ENCODE results near the gene MCTP1. TPM values are rescaled to one million over a fixed set of nuclear protein-coding genes. Genes with fewer than 3 reads are reported as not detected.

Gene MCTP1
- total and polyA plus RNA-seq, 2 experiments from 2014 or later: 0.23 TPM; not detected in 1

DNA sequence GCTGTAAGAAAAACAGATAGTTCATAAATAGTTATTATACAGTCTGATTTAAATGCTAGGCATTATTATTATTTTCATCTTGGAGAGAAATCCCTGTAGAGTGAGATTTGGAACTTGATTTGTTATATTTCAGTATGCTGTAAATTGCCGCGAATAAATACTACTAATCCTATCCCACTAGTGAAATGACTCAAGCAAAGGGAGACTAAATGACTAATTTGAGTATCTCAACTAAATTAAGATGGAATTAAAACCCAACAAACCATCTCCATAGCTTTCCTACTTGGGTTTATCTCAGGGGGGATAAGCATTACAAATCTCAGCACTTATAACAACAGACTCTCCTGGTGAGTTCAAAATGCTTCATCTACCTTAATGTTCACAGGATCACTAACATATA lies 206.0 kb downstream of the MCTP1 start:
- H3K79me2 ChIP-seq (ENCODE audit: insufficient read depth): no peaks in the 10 kb centered on the region
- no peak overlapping the region for H3K9ac ChIP-seq
- 93 to 96% methylated on average over 2 of the region's 2 CpGs for WGBS, 2 experiments (ENCODE audit: low coverage in 1 of 2, low lambda C conversion rate in 2 of 2, missing lambda C conversion rate in 2 of 2)
- H3K9me3 ChIP-seq (ENCODE audit: low read depth): no peaks in the 10 kb centered on the region
- no peak overlapping the region for H2AFZ ChIP-seq
- DNase-seq: no peak
- in situ Hi-C loops (cut with MboI): no loop called here
- H4K20me1 ChIP-seq (ENCODE audit: insufficient read depth): no peaks in the 10 kb centered on the region
- H3F3A ChIP-seq (ENCODE audit: insufficient read depth): no peaks in the 10 kb centered on the region
- H3K4me3 ChIP-seq: no peak overlapping the region
- H3K9me2 ChIP-seq (ENCODE audit: insufficient read depth): 0 out of 2 replicates have a peak, but pooled peaks cover 3% of the 10 kb centered on the region
- H3K27ac ChIP-seq: no peak overlapping the region
- no peaks in the 10 kb centered on the region for H3K36me3 ChIP-seq (ENCODE audit: low read depth)
- H3K4me2 ChIP-seq (ENCODE audit: unreplicated experiment): no peak overlapping the region
- no peak for TF ChIP-seq EZH2 (IDR thresholded peaks at IDR 0.05; ENCODE audit: insufficient read depth, poor library complexity, severe bottlenecking)
- TF ChIP-seq EZH2phosphoT487 (IDR thresholded peaks at IDR 0.05; ENCODE audit: insufficient read depth, low read depth): no peak
- no peaks in the 10 kb centered on the region for H3K27me3 ChIP-seq (replicated peaks; ENCODE audit: insufficient read depth)
- H3K4me1 ChIP-seq (ENCODE audit: insufficient read depth): peaks cover 12% of the 10 kb centered on the region; the same call in 1 of the 2 replicates

DNA sequence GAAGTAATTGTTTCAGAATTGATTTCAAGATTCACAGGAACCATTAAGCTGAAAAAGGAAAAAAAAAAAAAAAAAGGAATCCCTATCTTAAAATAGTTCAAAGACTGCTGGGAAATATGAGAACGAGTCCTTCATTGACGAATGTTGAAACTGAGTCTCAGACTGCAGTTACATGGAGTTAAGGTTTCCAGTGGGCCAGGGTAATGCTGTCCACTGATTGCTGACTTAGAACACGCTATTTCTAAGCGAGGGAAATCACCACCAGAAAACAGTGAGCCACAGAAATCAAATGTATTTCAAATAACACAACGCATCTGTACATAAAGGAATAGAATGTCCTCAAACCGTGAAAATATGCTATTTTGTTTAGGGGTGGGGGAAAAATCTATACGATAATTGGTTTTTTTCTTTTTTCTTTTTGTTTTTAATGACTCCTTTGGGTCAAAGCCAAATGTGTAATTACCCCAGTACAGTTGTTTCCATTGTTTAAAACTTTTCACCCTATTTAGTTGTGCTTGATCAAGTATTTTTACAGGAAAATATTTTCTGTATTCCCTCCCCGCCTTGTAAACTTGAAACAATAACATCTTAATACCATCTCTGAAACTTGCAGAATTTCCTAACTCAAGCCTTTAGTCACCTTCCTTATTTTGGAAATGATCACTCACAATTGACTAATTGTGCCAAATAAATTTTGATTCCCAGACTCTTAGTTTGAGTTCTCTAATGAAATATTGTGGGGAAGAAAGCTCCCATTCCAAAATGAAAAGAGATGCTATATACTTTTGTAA lies 208.3 kb downstream of the MCTP1 start:
- H3F3A ChIP-seq (ENCODE audit: insufficient read depth): no peaks in the 10 kb centered on the region
- no peaks in the 10 kb centered on the region for H3K36me3 ChIP-seq (ENCODE audit: low read depth)
- H3K9ac ChIP-seq: no peak overlapping the region
- WGBS, 2 experiments (ENCODE audit: low coverage in 1 of 2, low lambda C conversion rate in 2 of 2, missing lambda C conversion rate in 2 of 2): 67% methylated on average over 8 of the region's 8 CpGs
- no peak for DNase-seq
- no peaks in the 10 kb centered on the region for H3K79me2 ChIP-seq (ENCODE audit: insufficient read depth)
- H3K4me3 ChIP-seq: no peak overlapping the region
- no peak for TF ChIP-seq EZH2phosphoT487 (IDR thresholded peaks at IDR 0.05; ENCODE audit: insufficient read depth, low read depth)
- TF ChIP-seq EZH2 (IDR thresholded peaks at IDR 0.05; ENCODE audit: insufficient read depth, poor library complexity, severe bottlenecking): no peak
- in situ Hi-C loops (cut with MboI): no loop called here
- no peak overlapping the region for H3K4me2 ChIP-seq (ENCODE audit: unreplicated experiment)
- no peaks in the 10 kb centered on the region for H3K9me2 ChIP-seq (ENCODE audit: insufficient read depth)
- H2AFZ ChIP-seq: no peak overlapping the region
- no peaks in the 10 kb centered on the region for H3K27me3 ChIP-seq (replicated peaks; ENCODE audit: insufficient read depth)
- no peak overlapping the region for H3K27ac ChIP-seq
- no peaks in the 10 kb centered on the region for H3K9me3 ChIP-seq (ENCODE audit: low read depth)
- no peaks in the 10 kb centered on the region for H4K20me1 ChIP-seq (ENCODE audit: insufficient read depth)
- H3K4me1 ChIP-seq (ENCODE audit: insufficient read depth): peaks cover 5% of the 10 kb centered on the region; the same call in 1 of the 2 replicates

DNA sequence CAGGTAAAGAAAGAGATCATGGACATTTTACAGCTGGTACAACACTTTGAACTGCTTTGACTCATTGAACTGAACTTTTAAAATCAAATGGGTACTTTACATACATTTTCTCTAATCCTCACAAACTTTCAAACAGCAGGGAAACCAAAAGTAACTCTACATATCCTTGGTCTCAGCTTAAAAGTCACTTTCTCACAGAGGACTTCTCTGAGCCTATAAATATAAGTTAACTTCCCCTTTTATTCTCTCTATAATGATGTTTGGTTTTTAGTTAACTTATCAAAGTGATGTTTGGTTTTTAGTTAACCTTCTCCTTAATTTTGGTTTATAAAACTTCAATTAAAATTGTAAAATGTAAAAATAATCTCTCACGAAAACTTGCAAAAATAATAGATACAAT lies 209.8 kb downstream of the MCTP1 start:
- Histone ChIP-seq H3K9me3 (ENCODE audit: low read depth) (no peaks in the 10 kb centered on the region), H3K4me3 (no peak overlapping the region), H3K36me3 (ENCODE audit: low read depth) (no peaks in the 10 kb centered on the region), H3K4me2 (ENCODE audit: unreplicated experiment) (no peak overlapping the region), H3K4me1 (ENCODE audit: insufficient read depth) (no peaks in the 10 kb centered on the region), H3K27me3 (replicated peaks; ENCODE audit: insufficient read depth) (no peaks in the 10 kb centered on the region), H3K9me2 (ENCODE audit: insufficient read depth) (no peaks in the 10 kb centered on the region), H2AFZ (no peak overlapping the region), H3F3A (ENCODE audit: insufficient read depth) (no peaks in the 10 kb centered on the region), H3K27ac (no peak overlapping the region), H3K9ac (no peak overlapping the region), H3K79me2 (ENCODE audit: insufficient read depth) (no peaks in the 10 kb centered on the region), H4K20me1 (ENCODE audit: insufficient read depth) (no peaks in the 10 kb centered on the region)
- 67 to 84% methylated on average over 1 of the region's 1 CpG for WGBS, 2 experiments (ENCODE audit: low coverage in 1 of 2, low lambda C conversion rate in 2 of 2, missing lambda C conversion rate in 2 of 2)
- DNase-seq: no peak
- in situ Hi-C loops (cut with MboI): no loop called here
- no peak for TF ChIP-seq EZH2 (IDR thresholded peaks at IDR 0.05; ENCODE audit: insufficient read depth, poor library complexity, severe bottlenecking)
- TF ChIP-seq EZH2phosphoT487 (IDR thresholded peaks at IDR 0.05; ENCODE audit: insufficient read depth, low read depth): no peak

DNA sequence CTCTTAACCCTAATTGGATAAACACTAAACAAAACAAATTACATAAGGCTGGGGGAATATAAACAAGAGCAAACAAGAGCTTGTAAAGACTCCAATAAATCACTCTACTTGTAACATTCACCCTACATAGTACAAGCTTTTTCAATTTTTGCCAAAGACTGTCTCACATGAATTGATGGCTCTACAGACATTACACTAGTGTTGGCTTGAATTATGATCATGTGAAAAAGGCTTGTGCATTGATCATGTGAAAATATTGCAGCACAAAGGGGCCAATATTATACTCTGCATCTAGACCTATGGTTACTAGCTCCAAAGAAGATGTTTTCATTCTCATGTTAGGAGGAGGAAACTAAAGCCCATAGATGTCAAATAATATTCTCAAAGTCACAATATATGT lies 212.6 kb downstream of the MCTP1 start:
- no peaks in the 10 kb centered on the region for H3K4me1 ChIP-seq (ENCODE audit: insufficient read depth)
- H3K9me2 ChIP-seq (ENCODE audit: insufficient read depth): no peaks in the 10 kb centered on the region
- H3F3A ChIP-seq (ENCODE audit: insufficient read depth): no peaks in the 10 kb centered on the region
- H3K4me3 ChIP-seq: no peak overlapping the region
- H4K20me1 ChIP-seq (ENCODE audit: insufficient read depth): no peaks in the 10 kb centered on the region
- H3K9ac ChIP-seq: no peak overlapping the region
- no peak overlapping the region for H3K27ac ChIP-seq
- in situ Hi-C loops (cut with MboI): no loop called here
- no peak overlapping the region for H3K4me2 ChIP-seq (ENCODE audit: unreplicated experiment)
- H2AFZ ChIP-seq: no peak overlapping the region
- no peaks in the 10 kb centered on the region for H3K36me3 ChIP-seq (ENCODE audit: low read depth)
- TF ChIP-seq EZH2phosphoT487 (IDR thresholded peaks at IDR 0.05; ENCODE audit: insufficient read depth, low read depth) (no peak), EZH2 (IDR thresholded peaks at IDR 0.05; ENCODE audit: insufficient read depth, poor library complexity, severe bottlenecking) (no peak)
- no peaks in the 10 kb centered on the region for H3K79me2 ChIP-seq (ENCODE audit: insufficient read depth)
- DNase-seq: no peak
- no peaks in the 10 kb centered on the region for H3K9me3 ChIP-seq (ENCODE audit: low read depth)
- no peaks in the 10 kb centered on the region for H3K27me3 ChIP-seq (replicated peaks; ENCODE audit: insufficient read depth)

All from GM23248 (cell line).